Sigmoid colon (tissue), 4 donors: ENCODE measurements around the gene GSAP.

Experiments
- EP300 ChIP-seq, 4 donors: sonication (generic); formaldehyde crosslinking; IDR thresholded peaks; one replicate each; pipeline ENCODE4 v1.6.1; 2017; ENCODE audit warnings: antibody characterized with exemption in 4 of 4
- POLR2A ChIP-seq, 2 donors: fragments of 450-650 bp; IDR thresholded peaks; one replicate each; pipeline ENCODE4 v1.6.1; 2016; ENCODE audit warnings: antibody characterized with exemption in 2 of 2, mild to moderate bottlenecking in 2 of 2, moderate library complexity in 2 of 2
- POLR2AphosphoS5 ChIP-seq, 4 donors: sonication (generic); formaldehyde crosslinking; IDR thresholded peaks; one replicate each; pipeline ENCODE4 v1.6.1; 2017; ENCODE audit warnings: antibody characterized with exemption in 4 of 4
- TF ChIP-seq, protein P1 (sequence below), 4 experiments: fragments of 450-650 bp in 3 of 4; fragments of 200-600 bp in 1 of 4; IDR thresholded peaks; one replicate each; pipeline ENCODE4 v1.5.1; 2016 to 2019; ENCODE audit warnings: antibody characterized with exemption in 4 of 4, mild to moderate bottlenecking in 3 of 4, moderate library complexity in 2 of 4

DNA sequence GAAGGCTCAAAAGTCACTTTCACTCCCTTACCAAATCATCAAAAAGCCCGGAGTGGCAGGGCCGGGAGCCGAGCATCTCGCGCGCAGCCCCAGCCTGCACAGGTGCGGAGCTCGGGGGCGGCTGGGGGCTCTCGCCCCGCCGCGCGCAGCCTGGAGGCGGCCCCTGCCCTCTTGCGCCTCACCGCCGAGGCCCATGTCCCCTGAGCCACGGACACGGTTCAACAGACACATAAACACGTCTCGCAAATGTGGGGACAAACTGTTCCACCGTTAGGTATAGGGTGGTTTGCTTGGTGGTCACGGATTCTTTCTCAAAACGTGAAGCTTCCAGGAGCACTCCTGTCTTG, 700 bp downstream of the GSAP start:
- TF ChIP-seq POLR2A (IDR thresholded peaks at IDR 0.05), result no peak
- TF ChIP-seq, protein P1, sequence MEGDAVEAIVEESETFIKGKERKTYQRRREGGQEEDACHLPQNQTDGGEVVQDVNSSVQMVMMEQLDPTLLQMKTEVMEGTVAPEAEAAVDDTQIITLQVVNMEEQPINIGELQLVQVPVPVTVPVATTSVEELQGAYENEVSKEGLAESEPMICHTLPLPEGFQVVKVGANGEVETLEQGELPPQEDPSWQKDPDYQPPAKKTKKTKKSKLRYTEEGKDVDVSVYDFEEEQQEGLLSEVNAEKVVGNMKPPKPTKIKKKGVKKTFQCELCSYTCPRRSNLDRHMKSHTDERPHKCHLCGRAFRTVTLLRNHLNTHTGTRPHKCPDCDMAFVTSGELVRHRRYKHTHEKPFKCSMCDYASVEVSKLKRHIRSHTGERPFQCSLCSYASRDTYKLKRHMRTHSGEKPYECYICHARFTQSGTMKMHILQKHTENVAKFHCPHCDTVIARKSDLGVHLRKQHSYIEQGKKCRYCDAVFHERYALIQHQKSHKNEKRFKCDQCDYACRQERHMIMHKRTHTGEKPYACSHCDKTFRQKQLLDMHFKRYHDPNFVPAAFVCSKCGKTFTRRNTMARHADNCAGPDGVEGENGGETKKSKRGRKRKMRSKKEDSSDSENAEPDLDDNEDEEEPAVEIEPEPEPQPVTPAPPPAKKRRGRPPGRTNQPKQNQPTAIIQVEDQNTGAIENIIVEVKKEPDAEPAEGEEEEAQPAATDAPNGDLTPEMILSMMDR (IDR thresholded peaks at IDR 0.05), result no peak
- peak in 1 of 4 donors; percentile 35 for TF ChIP-seq POLR2AphosphoS5 (IDR thresholded peaks at IDR 0.05)
- no peak for TF ChIP-seq EP300 (IDR thresholded peaks at IDR 0.05)
